NB4 (cell line): ENCODE data around the gene OGFOD2.

Experiments
- POLR2A ChIP-seq: IDR thresholded peaks from 2 replicates; pipeline ENCODE4 v1.6.1; 2011; ENCODE audit warnings: mild to moderate bottlenecking; ENCODE audit not compliant: insufficient read length; ENCODE audit errors: extremely low read depth
- TF ChIP-seq, protein P1 (sequence below): IDR thresholded peaks from one replicate; pipeline ENCODE4 v1.5.1; 2012; ENCODE audit warnings: low read depth, low read length

GRCh38 chr12:122956035-122956434 is 19.0 kb upstream of the OGFOD2 start:
- TF ChIP-seq, protein P1, sequence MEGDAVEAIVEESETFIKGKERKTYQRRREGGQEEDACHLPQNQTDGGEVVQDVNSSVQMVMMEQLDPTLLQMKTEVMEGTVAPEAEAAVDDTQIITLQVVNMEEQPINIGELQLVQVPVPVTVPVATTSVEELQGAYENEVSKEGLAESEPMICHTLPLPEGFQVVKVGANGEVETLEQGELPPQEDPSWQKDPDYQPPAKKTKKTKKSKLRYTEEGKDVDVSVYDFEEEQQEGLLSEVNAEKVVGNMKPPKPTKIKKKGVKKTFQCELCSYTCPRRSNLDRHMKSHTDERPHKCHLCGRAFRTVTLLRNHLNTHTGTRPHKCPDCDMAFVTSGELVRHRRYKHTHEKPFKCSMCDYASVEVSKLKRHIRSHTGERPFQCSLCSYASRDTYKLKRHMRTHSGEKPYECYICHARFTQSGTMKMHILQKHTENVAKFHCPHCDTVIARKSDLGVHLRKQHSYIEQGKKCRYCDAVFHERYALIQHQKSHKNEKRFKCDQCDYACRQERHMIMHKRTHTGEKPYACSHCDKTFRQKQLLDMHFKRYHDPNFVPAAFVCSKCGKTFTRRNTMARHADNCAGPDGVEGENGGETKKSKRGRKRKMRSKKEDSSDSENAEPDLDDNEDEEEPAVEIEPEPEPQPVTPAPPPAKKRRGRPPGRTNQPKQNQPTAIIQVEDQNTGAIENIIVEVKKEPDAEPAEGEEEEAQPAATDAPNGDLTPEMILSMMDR, result no peak
- TF ChIP-seq POLR2A, result no peak
